DMS 273 (cell line): ENCODE data around the gene MTUS2.
A peak's percentile ranks its signal among the peaks of the same experiment; 100 is the strongest.

Source experiments
- DNase-seq: peaks from one replicate; lab custom pipeline; 2025; ENCODE audit not compliant: unreplicated experiment; lab: John Stamatoyannopoulos, UW

Gene MTUS2

DNA sequence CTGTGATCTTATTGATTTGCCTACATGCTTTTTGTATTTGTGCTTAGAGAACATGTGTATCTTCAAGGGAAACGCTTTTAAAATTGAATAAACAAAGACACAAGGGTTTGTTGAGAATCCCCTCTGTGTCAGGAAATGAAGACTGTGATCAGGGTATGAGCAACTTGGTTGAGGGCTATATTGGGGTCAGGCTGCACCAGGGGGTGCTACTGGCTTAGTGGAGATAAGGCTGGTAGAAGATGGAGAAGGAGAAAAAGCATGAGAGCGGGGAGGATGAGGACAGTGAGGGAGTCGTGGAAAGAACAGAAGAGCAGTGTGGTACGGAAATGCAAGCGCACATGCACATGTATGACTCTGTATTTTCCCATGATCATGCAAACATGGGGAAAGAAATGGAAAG lies 201.6 kb downstream of the MTUS2 start:
- no peak for DNase-seq

GRCh38 chr13:29022410-29022809 lies 202.3 kb downstream of the MTUS2 start:
- no peak for DNase-seq

- DNase-seq, result no peak
Observed at GRCh38 chr13:29022968-29023367, 202.8 kb downstream of the MTUS2 start.

DNA sequence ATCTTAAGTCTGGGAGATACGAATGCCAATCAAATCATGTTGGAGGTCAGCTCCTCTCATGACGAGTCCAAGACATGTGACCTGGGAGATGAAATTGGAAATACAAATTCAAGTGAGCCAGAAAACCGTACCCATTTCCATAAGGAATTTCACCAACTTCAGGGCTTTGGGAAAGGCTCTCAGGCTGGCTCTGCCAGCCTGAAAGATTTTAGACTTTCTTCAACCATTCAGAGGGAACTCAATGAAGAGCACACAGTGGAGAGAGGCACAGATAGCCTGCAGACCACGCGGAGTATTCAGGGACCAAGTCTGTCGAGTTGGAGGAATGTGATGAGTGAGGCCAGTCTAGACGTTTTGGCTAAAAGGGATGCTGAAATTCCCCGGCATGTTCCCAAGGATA lies 204.6 kb downstream of the MTUS2 start:
- no peak for DNase-seq

GRCh38 chr13:29028868-29029267 lies 208.7 kb downstream of the MTUS2 start:
- DNase-seq, result no peak

DNA sequence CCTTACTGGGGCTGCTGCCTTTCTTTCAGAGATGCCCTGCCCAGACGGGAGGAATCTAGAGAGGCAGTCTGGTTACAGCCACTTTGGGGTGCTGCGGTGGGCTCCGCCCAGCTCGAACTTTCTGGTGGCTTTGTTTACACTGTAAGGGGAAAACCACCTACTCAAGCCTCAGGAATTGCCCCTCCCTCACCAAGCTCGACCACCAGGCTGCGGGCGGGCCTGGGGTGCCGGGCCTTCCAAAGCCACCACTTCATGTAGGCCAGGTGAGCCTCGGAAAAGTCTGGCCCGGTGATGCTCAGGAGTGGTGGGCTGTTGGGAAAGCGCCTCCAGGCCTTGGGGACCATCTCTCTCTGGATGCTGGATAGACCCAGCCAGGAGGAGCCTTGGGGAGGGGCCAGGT lies 218.6 kb downstream of the MTUS2 start:
- DNase-seq, result no peak

DNA sequence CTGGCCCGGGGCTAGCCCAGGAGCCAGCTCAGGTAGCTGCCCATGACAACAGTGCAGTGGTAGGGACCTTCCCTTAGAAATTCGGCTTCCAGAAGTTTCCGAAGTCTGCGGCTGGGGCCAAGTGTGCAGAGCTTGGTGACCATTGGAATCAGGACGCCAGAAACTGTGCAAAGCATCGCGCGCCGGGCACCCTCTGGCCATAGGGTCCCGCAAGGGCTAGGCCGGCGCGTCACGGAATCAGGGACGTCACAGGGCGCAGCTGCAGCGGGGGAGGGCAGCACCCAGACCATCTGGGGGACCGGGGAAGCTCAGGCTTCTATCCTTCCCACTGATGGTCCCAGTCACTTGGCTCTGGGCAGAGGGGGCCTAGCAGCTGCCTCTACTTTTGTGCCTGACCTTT lies 219.1 kb downstream of the MTUS2 start:
- no peak for DNase-seq

- DNase-seq, result no peak
Observed at GRCh38 chr13:29046588-29046987, 226.4 kb downstream of the MTUS2 start.

- DNase-seq, result no peak
Observed at GRCh38 chr13:29049524-29049923, 229.4 kb downstream of the MTUS2 start.

GRCh38 chr13:29050719-29051118 lies 230.6 kb downstream of the MTUS2 start:
- DNase-seq, result no peak

DNA sequence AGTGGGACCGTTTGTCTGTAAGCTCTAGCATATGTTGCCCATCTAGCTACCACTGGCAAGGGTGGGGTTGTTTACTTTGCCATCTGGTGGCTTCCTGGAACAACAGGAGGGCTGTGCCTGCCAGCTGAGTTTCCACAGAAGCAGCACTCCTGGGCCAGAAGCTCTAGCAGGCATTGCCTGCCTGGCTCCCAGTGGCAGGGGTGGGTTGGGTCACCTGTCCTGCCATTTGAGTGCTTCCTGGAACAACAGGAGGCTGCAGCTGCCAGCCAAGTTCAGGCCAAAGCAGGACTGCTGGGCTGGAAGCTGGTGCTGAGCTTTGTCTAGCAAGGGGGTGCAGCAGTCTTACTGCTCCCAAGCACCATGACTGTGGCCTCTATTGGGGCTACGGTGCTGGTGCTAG lies 239.7 kb downstream of the MTUS2 start:
- DNase-seq, result peak; percentile 96

DNA sequence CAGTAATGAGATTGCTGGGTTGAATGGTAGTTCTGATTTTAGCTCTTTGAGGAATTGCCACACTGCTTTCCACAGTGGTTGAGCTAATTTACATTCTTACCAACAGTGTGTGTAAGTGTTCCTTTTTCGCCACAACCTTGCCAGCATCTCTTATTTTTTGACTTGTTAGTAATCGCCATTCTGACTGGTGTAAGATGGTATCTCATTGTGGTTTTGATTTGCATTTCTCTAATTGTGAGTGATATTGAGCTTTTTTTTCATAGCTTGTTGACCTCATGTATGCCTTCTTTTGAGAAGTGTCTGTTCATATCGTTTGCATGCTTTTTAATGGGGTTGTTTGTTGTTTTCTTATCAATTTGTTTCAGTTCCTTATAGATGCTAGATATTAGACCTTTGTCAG lies 245.0 kb downstream of the MTUS2 start:
- DNase-seq, result no peak

GRCh38 chr13:29067306-29067945 lies 247.3 kb downstream of the MTUS2 start:
- DNase-seq, result no peak

DNA sequence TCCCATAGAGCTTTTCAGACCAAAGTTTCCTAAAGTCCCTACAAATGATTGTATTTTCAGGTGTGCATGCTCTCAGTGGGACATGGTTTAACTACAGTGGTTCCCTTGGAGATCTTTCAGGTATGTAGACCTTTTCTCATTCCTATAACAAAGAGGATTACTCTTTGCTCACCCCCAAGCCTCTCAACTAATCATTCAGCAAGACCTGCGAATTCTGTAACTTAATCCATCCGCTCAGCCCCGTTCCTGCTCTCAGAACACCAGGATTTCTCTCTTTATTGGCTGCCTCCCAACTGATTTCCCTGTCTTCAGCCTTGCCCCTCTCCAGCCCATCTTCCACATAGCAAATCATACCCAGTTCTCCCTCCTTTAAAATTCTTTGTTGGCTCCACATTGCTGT lies 253.6 kb downstream of the MTUS2 start:
- peak; percentile 39 for DNase-seq

DNA sequence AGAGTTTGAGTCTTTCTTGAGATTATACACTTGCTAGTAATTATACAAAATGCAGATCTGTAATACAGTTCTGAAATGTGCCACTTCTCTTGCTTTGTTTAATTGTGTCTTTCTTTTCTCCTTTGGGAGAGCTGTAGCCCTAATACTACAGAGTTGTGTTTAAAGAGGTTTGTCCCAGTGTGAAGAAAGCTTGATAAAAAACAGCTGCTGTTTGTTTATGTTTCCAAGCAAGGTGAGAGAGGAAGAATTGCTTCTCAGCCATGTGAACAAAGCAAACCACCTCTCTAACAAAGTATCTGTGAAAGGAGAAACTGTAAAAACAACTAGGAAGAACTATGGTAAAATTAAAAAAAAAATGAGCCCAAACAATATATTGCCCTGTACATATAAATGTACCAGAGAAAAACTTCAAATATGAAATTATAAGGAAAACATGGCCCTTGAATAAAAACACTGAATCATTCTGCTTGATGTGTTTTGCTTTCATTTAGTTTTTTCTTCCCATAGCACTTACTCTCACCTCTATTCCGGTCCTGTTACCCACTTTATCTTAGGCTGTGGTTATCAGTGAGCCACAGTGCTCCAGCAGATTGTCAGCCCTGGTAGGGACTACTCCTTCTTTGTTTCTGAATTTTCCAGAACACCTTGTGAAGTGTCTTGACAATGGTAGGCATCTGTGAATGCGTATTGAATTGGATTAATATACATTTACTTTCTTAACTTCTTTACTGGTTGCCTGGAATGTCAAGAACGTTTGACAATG lies 257.1 kb downstream of the MTUS2 start:
- no peak for DNase-seq

DNA sequence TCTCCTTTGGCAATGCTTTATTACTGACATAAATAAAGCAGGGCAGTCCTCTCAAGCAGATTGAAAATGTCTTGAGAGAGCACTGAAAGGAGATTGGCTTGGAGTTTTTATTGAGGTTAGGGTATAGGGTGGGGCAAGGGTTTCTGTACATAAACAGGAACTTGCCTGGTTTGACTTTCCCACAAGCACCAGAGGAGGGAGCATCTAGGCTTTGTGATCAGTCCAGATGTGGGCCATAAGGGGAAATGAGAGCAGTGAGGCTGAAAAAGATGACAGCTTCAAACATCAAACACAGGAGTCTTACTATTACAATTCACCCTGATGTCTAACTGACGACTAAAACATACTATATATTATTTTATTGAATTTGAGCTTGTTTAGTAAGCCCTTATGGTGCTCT lies 260.9 kb downstream of the MTUS2 start:
- peak; percentile 8 for DNase-seq

DNA sequence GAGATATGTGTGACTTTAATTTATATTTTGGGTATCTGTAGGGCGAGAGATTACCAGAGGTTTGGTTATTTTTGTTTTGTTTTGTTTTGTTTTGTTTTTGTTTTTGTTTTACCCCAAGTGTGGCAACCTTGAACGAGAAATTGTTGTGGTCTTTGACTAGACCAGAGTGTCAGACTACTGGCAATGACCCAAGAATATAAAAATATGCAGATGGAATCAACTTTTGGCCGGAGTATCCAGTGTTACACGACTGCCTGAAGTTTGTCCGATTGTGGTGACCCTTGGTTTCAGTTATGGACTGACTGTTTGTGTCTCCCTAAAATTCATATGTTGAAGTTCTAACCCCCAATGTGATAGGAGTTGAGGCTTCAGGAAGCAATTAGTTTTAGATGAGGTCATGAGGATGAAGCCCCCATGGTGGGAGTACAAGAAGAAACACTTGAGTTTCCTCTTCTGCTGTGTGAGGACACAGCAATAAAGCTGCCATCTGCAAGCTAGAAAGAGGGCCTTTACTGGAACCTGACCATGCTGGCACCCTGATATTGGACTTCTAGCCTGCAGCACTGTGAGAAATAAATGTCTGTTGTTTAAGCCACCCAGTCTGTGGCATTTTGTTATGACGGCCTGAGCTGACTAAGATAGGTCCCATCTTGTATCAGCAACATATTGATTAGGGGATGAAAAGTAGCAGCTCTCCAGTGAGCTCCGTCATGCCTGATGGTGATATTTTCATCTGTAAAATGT lies 261.7 kb downstream of the MTUS2 start:
- DNase-seq, result no peak

DNA sequence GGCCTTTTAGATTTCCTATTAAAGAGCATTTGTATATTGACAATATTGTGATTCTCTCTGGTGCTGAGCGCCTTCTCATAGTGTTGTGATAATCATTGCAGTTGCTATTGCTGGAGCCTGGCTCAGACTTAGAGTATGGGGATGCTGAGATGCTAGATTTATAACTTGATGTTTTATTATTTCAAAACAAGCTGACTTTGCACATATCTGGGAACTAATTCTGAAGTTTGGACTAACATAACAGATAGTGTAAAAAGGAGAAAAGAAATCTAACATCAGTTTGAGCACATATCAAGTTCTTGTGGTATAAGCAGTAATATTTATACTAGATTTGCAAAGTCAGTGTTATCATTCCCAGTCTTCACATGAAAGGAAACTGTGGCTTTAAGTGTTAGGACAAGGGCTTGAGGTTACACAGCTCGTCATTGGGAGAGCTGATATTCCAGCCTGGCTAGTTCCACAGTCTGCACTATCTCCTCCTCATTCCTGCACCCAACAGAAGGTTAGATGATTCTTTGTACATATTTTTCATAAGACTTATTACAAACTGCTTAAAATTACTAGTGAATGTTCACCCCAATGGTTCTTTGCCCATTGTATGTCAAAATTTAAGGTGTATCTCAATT lies 279.8 kb downstream of the MTUS2 start:
- DNase-seq, result no peak

DNA sequence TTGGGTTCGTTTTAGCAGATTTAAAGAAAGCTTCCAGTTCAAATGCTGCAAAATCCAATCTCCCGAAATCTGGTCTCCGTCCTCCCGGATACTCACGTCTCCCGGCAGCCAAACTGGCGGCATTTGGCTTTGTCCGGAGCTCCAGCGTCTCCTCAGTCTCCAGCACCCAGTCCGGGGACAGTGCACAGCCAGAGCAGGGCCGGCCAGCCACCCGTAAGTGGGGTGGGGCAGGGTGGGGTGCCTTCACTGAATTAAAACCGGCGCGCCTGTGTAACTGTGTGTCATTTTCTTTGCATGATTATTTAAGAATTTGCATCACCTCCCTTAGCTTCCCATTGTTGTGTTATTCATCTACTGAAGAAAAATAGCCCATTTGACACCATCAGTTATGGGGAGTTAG lies 280.6 kb downstream of the MTUS2 start:
- DNase-seq, result no peak

- DNase-seq, result no peak
Observed at GRCh38 chr13:29101409-29101808, 281.3 kb downstream of the MTUS2 start.

GRCh38 chr13:29101905-29102304 lies 281.8 kb downstream of the MTUS2 start:
- DNase-seq, result no peak
